ENCODE results near the gene BHLHE23.

BHLHE23 gene

GRCh38 chr20:62972845-62973745 is 33.7 kb downstream of the BHLHE23 start:
- no peak for DNase-seq (ENCODE audit: low spot score)

DNA sequence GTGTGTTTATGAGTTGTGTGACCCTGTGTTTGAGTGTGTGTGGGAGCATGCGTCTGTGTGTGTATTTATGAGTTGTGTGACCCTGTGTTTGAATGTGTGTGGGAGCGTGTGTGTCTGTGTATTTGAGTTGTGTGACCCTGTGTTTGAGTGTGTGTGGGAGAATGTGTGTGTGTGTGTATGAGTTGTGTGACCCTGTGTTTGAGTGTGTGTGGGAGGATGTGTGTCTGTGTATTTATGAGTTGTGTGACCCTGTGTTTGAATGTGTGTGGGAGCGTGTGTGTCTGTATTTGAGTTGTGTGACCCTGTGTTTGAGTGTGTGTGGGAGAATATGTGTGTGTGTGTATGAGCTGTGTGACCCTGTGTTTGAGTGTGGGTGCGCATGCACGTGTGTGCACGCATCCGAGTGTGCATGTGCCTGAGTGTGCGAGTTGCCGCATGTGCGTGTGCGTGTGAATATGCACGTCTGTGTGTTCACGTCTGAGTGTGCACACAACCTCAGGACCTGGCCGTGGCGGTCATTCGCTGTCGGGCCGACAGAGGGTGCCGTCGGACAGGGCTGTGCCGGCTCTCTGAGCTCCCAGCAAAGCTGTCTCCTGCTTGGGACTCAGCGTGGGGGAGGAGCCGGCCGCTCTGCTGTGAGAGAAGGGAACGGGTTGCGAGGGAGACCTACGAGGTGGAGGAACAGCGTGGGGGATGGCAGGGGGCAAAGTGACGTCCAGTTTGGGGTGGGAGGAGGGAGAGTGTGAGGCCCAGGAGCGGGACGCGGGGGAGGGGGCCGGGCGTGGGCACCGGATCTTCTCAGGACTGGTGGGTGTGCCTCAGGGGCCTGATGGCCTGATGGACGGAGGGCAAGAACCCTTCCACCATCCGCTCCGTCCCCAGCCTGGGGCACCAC is 34.6 kb downstream of the BHLHE23 start:
- peak; percentile 88 for DNase-seq (ENCODE audit: low spot score)

DNA sequence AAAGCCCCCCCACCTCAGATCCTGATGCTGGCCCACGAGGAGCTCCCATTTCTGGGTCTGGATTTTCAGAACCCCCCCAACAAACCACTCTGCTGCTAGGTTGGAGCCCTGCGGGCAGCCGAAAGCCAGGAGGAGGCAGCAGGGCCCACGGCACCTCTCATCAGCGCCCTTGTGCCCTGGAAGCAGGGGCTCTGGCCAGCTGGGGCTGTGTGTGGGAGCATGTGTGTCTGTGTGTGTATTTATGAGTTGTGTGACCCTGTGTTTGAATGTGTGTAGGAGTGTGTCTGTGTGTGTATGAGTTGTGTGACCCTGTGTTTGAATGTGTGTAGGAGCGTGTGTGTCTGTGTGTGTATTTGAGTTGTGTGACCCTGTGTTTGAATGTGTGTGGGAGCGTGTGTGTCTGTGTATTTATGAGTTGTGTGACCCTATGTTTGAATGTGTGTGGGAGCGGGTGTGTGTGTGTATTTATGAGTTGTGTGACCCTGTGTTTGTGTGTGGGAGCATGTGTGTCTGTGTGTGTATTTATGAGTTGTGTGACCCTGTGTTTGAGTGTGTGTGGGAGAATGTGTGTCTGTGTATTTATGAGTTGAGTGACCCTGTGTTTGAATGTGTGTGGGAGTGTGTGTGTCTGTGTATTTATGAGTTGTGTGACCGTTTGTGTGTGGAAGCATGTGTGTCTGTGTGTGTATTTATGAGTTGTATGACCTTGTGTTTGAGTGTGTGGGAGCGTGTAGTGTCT is 35.4 kb downstream of the BHLHE23 start:
- DNase-seq (ENCODE audit: low spot score) = no peak

- no peak for DNase-seq (ENCODE audit: low spot score)
These were observed 36.2 kb downstream of the BHLHE23 start for GRCh38 chr20:62970307-62971210.

DNA sequence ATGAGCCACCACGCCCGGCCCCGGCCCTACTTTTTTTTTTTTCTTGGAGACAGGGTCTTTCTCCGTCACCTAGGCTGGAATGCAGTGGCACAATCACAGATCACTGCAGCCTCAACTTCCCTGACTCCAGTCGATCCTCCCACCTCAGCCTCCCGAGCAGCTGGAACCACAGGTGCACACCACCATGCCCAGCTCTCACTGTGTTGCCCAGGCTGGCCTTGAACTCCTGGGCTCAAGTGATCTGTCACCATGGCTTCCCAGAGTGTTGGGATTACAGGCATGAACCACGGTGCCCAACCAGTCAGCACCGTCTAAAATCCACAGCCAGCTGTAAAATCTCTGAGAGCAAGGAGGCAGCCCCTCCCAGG is 36.8 kb downstream of the BHLHE23 start:
- DNase-seq (ENCODE audit: low spot score) = no peak

- DNase-seq (ENCODE audit: low spot score) = no peak
These were observed 37.5 kb downstream of the BHLHE23 start for GRCh38 chr20:62969179-62969760.

DNA sequence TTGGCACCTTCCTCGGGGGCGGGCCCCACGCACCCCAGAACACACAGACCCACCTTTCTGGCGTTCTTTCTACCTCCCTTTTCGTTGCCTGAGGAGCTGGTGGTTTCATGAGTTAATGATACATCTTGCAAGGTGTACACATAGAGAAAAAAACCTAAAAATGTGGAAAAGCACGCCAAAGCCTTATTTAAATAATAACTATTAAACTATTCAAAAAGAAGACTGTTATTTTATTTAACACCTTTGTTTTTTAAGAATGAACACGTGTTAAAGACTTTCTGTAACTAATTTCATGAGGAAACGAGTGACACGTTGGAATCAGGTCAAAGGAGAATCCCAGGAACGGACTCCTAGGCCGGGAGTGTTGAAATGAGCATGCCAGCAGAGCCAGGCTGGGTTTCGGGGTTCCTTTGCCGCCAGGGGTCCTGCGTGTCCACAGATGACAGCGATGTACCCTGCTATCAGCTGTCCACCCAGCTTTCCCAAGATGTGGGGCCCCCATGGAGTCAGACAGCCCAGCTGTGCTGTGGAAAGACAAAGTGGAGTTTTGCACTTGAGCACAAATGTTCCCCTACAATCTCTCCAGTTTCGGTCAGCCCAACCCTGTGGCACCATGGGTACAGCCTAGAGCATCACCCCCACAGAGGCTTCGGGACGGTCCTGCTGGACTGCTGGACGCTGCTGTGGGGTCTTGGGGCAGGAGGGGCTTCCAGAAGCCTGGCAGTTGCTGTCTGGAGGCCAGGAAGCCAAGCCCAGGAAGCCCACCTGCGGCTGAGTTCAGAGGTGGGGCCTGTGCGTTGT is 38.2 kb downstream of the BHLHE23 start:
- no peak for DNase-seq (ENCODE audit: low spot score)

GRCh38 chr20:62967628-62968351 is 39.0 kb downstream of the BHLHE23 start:
- no peak for DNase-seq (ENCODE audit: low spot score)

DNA sequence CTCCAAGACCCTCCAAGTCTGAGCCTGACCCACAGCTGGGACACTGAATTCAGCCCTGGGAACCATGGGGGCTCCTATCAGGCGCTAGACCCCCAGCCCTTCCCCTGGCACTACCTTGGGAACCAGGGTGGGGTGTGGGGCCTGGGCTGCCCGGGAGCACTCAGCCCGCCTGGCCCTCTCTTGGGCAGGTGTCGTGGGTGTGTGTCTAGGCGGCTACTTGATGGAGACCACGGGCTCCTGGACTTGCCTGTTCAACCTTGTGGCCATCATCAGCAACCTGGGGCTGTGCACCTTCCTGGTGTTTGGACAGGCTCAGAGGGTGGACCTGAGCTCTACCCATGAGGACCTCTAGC is 39.6 kb downstream of the BHLHE23 start:
- DNase-seq (ENCODE audit: low spot score) = no peak

- no peak for DNase-seq (ENCODE audit: low spot score)
These were observed 40.3 kb downstream of the BHLHE23 start for GRCh38 chr20:62966212-62967148.

DNA sequence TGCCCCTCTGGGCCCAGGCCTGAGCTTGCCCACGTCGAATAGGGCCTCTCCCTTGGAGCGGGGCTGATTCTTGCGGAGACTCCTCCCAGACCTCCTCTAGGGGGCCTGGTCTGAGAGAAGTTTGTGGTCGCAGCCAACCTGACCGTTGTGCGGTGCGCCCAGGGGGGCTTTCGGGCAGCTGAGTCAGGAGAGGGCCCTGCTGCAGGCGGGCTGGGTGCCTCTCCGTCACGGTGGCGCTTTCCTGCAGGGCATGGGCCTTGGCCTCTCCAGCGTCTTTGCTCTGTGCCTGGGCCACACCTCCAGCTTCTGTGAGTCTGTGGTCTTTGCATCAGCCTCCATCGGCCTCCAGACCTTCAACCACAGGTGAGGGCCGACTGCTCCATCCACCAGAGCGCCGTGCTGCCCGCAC is 41.4 kb downstream of the BHLHE23 start:
- no peak for DNase-seq (ENCODE audit: low spot score)

DNA sequence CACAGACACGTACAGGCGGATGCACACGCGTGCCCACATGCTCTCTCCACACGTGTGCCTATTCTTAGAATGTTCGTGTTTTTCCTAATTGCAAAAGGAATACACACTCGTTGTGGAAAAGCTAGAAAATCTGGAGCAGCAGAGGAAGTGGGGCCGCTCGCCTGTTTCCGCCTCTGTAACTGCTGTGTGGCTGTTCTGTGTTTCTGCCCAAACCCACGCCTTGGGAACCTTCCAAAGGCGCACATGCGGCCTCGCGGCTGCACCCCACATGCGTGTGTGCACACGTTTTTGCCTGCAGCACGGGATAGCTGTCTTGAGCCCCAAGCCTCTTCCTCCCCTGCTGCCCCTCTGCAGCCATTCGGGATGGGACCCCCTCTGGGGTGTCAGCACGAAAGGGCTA is 42.1 kb downstream of the BHLHE23 start:
- no peak for DNase-seq (ENCODE audit: low spot score)

GRCh38 chr20:62963614-62964397 is 43.0 kb downstream of the BHLHE23 start:
- no peak for DNase-seq (ENCODE audit: low spot score)

DNA sequence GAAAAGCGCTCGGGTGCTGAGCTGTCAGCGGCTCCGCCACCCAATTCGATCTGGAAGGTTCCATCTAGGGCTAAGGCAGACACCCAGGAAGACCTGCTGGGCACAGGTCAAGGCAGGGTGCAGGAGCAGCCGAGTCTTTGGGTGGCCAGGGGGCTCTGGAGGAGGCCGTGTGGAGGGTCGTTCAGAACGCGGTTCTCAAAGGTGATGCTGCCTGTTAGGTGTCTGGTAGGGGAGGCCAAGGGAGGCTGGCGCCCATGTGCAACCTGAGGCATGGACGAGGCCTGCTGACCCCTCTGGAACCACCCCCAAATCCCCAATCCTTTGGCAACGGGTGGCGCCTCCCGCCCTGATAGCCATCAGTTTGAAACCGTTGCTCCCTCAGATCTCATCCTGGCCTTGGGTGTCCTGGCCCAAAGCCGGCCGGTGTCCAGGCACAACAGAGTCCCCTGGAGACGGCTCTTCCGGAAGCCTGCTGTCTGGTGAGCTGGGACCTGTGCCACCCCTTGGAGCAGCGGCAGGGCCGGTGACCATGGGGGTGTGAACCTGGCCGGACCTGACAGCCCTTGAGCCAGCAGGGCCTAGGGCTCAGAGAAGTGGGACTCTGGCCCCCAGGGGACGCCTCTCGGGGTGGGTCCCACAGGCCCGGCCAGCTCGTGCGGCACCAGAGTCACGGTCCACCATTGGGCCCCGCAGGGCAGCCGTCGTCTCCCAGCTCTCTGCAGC is 43.7 kb downstream of the BHLHE23 start:
- no peak for DNase-seq (ENCODE audit: low spot score)

GRCh38 chr20:62962221-62962879 is 44.4 kb downstream of the BHLHE23 start:
- DNase-seq (ENCODE audit: low spot score) = no peak

DNA sequence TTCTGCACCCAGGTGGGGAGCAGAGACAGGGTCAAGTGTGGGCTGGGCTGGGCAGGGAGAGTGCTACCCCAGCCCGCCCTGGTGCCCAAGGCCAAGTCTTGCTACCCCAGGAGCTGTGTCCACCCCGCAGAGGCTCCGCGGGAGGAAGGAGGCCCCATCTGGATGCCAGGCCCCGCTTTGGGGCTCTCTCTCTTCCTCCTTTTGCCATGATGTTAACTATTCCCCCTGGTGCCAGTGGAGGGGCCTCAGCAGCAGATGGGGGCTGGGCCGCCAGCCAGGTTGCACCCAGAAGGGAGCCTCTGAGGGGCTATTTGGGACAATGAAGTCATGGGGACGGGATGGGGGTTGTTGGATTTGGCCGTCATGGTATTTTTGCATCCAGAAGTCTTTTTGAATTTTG is 45.0 kb downstream of the BHLHE23 start:
- DNase-seq (ENCODE audit: low spot score) = no peak
